IPS-11a (cell line): ENCODE measurements around the gene MTNR1A.

Source experiments
- H3K4me3 ChIP-seq: one replicate; pipeline ENCODE4 v1.5.1; 2013; ENCODE audit warnings: low read depth, low read length, control low read depth

MTNR1A gene

DNA sequence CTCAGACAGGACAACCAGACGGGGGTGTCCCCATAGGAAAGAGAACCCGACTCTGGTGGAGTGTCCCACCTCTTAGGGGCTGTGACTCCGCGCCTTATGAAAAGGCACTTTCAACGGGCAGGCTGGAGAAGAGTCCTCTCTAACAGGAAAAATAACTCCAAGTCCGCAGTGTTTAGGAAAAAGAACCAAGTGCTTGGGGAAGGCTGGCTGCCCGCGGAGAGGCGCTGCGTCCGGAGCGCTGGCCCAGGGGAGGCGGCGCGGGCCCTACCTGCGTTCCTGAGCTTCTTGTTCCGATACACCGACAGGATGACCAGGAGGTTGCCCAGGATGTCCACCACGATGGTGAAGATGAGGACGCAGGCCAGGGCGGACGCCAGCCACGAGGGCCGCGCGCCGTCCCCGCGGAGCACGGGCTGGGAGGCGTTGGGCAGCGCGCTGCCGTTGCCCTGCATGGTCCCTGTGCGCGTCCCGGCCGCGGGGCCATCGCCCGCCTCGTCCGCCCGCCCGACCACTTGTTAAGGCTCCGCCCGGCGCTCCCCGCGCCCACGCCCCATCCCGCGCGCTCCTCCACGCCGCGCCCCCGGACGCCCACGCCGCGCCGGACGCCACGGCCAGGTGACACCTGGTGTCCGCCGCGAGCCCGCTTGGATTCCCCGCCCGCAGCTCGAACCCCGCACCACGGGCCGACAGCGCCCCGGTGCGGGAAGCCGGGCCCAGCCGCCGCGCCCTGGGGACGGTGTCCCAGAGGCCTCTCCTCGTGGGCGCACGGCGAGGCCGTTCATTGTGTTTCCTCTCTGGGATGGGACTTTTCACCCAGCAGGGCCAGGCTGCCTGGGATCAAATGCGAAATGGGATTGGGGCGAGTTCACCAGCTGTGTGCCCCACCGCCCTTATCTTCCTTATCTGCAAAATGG is at the start of gene MTNR1A:
Gene MTNR1A, minus strand, starts transcription at position 654 of the 914 bp plus-strand sequence. Its CDS starts 202 bp downstream, at position 452.
- H3K4me3 ChIP-seq = peak within 1 kb of the TSS; percentile 56

GRCh38 chr4:186604124-186604807 is 48.9 kb upstream of the MTNR1A start:
- no peak overlapping the region for H3K4me3 ChIP-seq

- H3K4me3 ChIP-seq = no peak overlapping the region
Observed at GRCh38 chr4:186602978-186603377, 47.6 kb upstream of the MTNR1A start.

DNA sequence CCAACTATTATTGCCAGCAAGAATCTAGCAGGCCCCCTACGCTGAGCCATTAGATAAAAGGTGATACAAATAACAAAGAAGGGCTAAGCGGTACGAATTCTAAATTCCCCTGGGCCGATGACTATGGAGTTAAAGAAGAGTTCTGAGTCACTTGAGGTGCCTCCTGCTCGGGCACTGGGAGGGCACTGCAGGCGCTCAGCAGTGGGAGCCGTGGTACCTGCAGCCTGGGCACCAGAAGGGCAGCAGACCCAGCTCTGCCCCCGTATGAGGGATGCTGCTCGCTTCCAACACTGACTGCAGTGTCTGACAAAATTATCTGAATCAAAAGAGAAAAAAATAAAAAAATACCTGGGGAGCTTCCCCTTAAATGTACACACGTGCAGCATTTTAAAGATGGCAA is 44.1 kb upstream of the MTNR1A start:
- no peak overlapping the region for H3K4me3 ChIP-seq

- no peak overlapping the region for H3K4me3 ChIP-seq
Observed at GRCh38 chr4:186598686-186599085, 43.3 kb upstream of the MTNR1A start.

GRCh38 chr4:186596850-186597390 is 41.6 kb upstream of the MTNR1A start:
- H3K4me3 ChIP-seq = no peak overlapping the region

DNA sequence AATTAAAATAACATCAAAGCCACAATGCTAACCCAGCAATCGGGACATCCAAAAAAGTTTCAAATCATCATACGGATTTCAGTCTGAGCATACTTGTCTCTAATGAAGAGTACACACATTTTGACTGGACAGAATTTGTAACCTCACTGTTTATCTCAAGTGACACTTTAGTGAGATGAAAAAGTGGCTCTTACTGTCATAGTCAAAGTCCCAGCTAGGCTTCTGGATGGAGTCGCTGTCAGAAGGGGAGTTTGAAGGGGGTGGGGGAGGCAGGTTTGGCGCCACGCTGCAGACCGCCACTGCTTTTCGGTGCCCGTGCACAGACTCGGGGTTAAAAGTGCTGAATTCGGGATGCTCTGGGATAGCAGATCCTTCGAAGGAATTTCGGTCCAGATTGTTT is 41.0 kb upstream of the MTNR1A start:
- H3K4me3 ChIP-seq = no peak overlapping the region

GRCh38 chr4:186593587-186593973 is 38.2 kb upstream of the MTNR1A start:
- no peak overlapping the region for H3K4me3 ChIP-seq

DNA sequence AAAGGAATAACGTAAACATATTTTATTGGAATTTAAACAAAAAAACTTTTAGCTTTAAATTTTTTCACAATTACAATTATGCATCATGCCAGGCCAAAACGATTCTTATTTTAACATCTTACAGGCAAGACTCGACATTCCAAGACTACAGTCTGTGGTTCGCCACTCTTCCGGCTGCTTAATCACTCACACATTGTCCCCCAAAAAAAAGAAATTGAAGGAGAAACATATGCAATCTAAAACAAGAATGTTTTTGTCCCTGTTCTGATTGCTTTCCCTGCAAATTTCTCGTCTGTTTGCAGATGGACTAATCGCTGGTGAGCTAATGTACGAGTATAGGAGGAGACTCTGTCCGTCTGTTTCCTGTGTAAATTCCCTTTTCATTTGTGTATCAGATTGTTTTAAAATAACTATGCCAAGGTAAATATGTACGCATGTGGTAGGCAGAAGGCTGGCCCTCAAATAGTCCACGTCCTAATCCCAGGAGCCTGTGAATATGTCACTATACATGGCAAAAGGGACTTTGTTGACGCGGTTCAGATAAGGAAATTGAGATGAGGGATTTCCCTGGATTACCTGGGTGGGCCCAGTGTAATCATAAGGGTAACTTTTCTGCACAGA is 37.7 kb upstream of the MTNR1A start:
- no peak overlapping the region for H3K4me3 ChIP-seq

- H3K4me3 ChIP-seq = no peak overlapping the region
Observed at GRCh38 chr4:186592445-186592844, 37.1 kb upstream of the MTNR1A start.

DNA sequence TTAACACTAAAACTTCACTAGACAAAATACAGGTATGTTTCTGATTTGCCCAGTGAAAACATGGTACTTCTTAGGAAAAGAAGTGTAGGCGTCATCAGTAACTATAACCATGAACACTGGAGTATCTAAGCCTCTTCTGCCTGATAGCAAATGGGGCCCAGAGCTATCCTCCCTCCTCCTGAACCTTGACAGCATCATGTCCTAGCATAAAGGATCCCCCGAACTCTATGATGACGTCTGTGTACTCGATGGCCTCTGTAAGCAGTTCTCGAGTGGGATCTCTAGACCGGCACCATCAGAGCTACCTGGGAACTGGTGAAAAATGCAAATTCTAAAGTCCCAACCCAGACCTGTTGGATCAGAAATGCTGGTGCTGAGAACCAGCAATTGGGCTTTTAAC is 36.3 kb upstream of the MTNR1A start:
- H3K4me3 ChIP-seq = no peak overlapping the region

GRCh38 chr4:186588503-186588902 is 33.1 kb upstream of the MTNR1A start:
- no peak overlapping the region for H3K4me3 ChIP-seq

GRCh38 chr4:186587416-186588018 is 32.1 kb upstream of the MTNR1A start:
- H3K4me3 ChIP-seq = no peak overlapping the region

DNA sequence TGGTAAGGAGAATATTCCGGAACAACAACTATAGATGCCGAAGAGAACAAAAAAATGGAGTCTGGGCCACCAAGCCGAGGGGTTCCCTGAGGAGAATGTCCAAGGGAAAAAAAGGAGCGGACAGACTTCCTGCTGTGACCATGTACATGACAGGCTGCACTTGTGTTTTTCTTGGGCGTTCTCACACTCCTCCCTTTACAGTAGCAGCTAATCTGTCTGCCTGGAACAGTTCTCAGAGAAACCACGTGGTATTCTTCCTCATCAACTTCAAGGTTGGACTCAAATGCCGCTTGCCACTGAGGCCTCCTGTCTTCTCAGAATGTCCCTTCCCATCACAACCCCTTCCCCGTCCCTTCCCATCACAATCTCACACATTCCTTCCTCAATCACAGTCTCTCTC is 30.8 kb upstream of the MTNR1A start:
- no peak overlapping the region for H3K4me3 ChIP-seq

GRCh38 chr4:186584912-186585311 is 29.5 kb upstream of the MTNR1A start:
- H3K4me3 ChIP-seq = no peak overlapping the region

GRCh38 chr4:186581421-186581820 is 26.1 kb upstream of the MTNR1A start:
- no peak overlapping the region for H3K4me3 ChIP-seq

DNA sequence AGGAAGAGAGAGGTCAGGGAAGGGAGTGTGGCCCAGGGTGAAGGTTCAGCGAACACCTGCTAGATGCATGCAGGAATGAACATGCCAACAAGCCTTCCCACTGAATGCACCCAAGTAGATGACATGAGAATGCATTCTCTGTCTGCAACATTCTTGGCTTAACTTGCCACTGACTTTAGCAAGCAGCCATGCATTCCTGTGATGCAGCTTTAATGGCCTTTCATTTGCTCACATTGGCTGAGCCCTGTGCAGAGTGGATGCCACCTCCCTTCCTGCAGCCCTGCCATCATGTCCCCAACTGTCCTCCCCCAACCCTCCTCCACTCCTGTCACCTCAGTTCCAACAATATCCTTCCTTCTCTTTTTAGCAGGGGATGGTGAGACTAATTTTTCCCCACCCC is 25.3 kb upstream of the MTNR1A start:
- H3K4me3 ChIP-seq = no peak overlapping the region

GRCh38 chr4:186570193-186570996 is 15.0 kb upstream of the MTNR1A start:
- no peak overlapping the region for H3K4me3 ChIP-seq

DNA sequence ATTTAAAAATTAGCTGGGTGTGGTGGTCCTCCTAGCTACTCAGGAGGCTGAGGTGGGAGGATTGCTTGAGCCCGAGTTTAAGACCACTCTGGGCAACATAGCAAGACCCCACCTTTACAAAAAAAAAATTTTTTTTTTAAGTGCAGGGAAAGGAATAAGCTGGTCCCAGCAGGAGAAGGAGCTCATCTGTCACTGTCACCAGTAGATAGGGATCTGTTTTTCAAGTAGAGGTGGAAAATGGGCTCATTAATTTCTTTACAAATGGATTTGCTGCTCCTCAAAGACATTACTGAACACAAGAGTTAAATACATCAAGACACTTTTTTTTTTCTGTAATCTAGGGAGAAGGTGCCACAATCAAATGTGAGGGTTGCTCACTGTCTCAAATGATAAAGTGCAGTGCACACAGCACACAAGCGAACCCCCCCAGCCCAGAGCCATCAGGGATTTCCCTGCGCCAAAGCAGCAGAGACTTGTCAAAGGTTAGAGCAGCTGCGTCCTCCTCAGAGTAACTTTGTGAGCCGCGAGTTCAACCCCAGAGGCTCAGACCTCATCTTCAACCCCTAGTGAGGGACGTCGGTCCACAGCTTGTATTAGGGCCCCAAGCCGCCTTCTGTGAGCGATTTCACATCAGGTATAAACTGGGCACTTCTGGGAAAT is 14.3 kb upstream of the MTNR1A start:
- no peak overlapping the region for H3K4me3 ChIP-seq

GRCh38 chr4:186566068-186566467 is 10.7 kb upstream of the MTNR1A start:
- no peak overlapping the region for H3K4me3 ChIP-seq
